HG03457 (cell line): ENCODE measurements around the gene SIAE.

Experiments
- ATAC-seq: cut with Tn5 transposase; IDR thresholded peaks from one replicate; pipeline ENCODE4 v1.9.1; 2021; ENCODE audit warnings: moderate number of reproducible peaks; ENCODE audit not compliant: unreplicated experiment

Gene SIAE, protein sequence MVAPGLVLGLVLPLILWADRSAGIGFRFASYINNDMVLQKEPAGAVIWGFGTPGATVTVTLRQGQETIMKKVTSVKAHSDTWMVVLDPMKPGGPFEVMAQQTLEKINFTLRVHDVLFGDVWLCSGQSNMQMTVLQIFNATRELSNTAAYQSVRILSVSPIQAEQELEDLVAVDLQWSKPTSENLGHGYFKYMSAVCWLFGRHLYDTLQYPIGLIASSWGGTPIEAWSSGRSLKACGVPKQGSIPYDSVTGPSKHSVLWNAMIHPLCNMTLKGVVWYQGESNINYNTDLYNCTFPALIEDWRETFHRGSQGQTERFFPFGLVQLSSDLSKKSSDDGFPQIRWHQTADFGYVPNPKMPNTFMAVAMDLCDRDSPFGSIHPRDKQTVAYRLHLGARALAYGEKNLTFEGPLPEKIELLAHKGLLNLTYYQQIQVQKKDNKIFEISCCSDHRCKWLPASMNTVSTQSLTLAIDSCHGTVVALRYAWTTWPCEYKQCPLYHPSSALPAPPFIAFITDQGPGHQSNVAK

DNA sequence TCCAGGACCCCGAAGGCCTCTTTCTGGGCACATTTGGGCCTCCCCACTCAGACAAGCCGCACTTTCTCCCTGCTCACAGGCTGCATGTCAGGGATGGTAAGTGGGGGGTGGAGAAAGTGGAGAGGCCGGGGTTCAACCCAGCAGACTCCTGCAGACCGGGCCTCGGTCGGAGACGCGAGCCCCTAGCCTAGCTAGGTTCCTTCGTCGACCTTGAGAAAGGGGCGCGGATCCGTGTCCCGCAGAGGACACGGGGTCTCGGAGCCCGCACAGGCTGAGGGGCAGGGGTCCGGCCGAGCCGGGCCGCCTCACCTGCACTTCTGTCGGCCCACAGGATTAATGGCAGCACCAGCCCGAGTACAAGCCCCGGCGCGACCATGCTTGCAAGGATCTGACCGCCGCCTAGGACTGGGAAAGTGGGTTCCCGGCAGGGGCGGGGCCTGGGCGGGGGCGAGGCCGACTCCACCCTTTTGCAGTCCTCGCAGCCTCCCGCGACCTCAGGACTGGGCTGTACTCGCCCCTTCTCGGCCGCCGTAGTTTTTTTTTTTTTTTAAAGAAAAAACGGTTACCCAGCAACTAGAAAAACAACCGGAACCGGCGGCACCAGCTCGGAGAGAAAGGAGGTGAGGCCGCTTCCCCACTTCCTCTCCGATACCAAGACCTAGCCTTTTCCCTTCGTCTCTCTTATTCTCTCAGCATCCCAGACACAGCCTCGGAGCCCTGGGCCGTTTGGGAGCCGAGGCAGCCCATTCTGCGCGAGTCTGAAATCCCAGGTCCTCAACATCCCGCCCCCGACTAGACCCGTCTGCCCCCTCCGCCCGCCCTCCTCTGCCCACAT is at the start of gene SIAE, which contains the start of gene SPA17:
Gene SIAE (minus strand): TSS at position 407 of the 835 bp plus-strand sequence. CDS start 31 bp downstream, at position 376.
Gene SPA17 (plus strand): TSS at position 572 of the 835 bp plus-strand sequence. CDS start 1,361 bp downstream, outside the sequence.
- peak; percentile 75 for ATAC-seq

DNA sequence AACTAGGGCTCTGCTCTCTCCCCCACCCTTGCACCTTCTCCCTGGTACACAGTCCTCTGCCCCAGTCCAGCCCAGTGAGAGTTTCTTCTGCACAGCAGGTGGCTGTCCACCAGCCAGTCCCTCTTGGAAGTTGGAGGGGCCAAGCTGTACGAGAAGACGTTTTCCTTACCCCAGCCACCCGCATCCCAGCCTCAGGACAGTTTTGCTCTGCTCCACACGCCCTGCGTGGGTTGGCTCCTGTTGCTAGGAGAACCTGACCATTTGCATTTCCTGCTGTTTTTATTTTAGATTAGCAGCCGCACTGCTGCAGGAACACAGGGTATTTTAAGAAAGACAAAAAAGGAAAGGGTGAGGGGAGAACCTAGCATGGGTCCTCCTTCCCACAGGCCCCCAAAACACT is 48.6 kb upstream of the SIAE start:
- no peak for ATAC-seq

DNA sequence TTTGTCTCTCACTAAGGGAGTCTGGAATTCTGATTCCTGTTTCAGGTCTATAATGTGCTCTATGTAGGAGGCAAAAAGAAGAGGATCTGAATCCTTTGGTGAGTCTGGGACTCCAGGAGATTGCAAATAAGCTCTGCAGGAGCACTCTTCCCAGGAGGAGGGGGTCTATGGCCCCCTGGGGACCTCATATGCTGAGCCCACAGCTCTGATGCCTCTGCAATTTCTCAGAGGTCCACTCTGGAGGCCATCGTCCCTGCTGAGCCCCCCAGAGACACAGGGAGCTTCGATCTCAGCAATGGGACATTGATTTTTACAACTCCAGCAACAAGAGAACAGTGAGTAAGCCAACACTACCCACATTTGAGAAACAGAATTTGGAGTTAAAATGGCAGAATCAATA is 46.0 kb upstream of the SIAE start:
- ATAC-seq = no peak

DNA sequence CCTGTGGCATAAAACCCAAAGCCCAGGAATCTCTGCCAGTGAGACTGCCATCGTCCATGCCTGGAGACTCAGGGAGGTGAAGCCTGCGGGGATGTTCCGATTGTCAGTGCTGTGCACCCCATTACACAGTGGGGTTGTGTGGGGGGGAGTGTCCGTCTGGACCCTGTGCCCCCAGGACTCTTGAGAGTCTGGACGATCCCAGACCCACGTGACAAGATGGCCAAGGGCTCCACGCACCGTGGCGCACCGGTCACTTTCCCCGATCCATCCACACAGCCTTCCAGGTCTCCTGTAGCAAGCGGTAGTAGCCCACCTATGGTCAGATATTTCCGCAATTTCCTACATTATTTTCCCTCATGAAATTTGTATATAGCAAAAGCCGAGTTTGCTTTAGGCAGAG is 45.3 kb upstream of the SIAE start:
- ATAC-seq = no peak

DNA sequence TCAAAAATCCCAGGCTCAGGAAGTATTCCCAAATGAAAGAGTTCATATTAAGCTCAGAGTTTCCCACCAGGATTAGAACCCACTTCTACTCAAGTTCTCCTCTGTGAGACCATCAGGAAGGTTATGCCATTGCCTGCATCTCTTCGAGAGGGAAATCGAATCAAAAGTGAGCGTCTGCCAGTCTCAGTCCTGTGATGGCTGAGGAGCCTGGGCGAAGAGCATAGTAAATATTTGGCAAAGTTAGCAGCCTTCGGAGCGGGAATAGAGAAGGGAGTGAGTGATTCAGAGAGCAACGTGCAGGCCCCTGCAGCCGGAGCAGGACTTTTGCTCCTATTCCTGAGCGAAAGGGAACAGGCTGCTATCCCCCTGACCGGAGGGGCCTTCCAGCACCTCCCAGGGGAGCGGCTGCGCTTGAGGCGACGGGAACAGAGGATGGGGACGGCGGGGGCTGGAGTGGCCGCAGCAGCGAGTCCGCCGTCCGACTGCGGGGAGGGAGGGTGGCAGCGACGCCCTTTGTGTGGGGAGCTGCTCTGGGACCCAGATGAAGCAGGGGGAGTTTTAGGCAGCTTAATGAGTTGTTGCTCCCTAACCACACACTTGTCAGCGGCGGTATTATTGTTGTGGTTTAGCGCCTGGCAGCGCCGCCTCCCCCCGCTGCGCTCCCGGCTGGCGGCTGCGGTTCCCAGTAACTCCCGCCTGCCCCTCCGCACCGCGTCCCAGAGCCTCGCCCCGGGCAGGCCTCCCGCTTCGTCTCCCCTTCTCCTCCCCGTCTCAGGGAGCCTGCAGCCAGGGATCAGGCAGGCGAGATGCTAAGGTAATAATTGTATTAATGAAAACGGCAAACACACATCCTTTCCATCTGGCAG is 44.5 kb upstream of the SIAE start:
- ATAC-seq = no peak

DNA sequence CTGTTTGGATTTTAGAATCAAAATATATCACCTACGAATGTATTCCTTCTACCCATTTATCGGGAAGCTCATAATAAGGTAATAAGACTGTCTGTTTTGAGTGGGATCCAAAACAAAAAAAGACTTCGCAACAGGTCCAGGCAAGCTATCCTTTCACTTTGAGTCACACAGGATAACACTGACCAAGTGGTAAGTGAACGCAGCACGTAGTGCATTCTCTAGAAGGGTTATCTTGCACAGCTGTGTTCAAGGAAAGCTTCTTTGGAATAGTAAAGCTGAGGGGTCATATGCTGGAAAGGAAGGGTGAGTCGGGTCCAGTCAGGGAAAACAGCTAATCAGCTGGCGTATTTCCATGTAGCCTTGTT is 43.9 kb upstream of the SIAE start:
- no peak for ATAC-seq

DNA sequence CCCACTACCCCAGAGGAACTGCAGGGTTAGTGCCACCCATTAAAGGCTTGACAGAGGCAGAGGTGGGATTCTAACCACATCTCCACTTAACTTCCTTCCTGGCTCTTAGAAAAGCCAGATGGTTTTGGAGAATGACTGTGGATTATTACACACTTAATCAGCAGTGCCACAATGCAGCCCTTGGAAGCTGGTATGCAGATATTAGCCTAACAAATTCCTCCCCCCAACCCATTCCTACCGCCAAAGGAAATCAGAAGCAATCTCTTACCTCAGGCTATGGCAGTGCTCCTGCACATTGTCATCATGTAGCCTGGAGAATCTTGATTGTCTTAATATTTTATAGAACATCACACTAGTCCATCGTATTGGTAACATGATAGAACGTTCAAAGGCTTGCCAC is 43.1 kb upstream of the SIAE start:
- ATAC-seq = no peak

DNA sequence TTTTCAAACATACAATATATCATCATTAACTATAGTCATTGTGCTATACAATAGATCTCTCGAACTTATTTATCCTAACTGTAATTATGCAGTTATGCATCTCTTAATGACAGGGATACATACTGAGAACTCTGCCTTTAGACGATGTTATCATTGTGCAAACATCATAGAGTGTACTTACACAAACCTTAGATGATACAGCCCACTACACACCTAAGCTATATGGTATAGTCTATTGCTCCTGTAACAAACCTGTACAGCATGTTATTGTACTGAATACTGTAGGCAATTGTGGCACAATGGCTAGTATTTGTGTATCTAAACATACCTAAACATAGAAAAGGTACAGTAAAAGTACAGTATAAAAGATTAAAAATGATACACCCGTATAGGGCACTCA is 38.9 kb upstream of the SIAE start:
- ATAC-seq = no peak

DNA sequence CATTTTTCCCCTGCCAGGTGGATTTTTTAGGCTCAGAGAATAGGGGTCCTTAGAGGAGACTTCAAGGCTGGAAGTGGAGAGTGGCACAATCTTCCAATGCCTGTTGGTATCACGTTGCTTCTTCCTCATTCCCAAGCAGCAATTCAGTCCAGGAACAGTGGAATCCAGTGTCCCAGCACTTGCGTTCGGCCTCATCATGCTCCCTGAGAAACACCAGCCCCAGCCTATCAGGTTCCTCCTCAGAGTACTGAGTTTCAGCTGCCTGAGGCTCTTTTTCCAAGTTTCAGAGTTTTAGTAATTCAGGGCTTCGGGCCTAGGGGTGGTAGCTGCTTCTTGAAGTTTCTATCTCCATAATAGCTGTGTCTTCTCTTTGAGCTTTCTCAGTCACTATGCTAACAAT is 34.3 kb upstream of the SIAE start:
- ATAC-seq = no peak

DNA sequence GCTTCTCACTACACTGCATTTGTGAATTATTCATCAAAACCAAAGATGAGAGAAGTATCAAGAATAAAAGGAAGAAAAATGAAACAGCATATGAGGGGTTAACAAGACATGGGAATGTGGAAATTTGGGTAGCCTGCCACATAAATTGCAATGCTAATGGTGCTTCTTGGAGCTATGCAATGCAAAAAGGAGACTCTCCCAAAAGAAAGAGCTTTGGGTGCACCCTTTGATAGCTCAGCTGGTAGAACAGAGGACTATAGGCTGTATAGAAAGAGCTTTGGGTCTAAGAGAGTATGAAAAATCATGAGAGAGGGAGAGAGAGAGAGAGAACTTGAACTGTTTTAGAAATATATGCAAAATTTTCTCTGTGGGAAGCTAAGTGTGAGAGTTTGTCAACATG is 26.5 kb upstream of the SIAE start:
- no peak for ATAC-seq

DNA sequence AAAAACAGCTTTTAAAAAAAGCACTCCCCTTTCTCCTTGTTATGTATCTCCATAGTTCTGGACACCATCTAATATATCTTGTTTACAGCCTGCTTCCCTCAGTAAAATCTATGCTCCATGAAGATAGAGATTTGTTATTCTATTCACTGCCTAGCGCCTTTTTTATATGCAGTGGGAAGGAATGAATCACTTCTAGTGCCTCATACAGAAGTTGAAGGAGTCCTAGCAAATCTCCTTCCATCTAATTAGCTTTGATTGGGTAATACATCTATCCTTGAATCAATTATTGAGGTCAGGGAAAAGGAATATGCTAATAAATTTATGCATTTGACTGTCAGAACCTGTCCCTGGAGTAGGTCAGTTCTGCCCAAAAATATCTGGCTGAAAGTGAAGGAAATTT is 26.0 kb upstream of the SIAE start:
- no peak for ATAC-seq

DNA sequence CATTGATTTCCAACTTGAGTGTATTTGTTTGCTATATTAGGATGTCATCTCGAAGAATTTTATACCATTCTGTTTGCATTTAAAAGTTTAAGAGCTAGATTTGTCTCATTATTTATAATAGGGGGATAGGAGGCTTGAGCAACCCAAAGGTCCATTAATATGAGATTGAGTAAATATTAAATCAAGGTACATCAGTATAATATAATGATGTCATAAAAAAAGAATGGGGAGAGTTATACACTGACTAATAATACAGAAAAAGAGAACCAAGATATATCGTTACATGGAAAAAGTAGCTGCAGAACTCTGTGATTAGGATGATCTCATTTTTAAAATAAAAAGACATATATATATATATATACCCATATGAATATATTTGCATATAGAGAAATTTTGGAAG is 19.6 kb upstream of the SIAE start:
- no peak for ATAC-seq

DNA sequence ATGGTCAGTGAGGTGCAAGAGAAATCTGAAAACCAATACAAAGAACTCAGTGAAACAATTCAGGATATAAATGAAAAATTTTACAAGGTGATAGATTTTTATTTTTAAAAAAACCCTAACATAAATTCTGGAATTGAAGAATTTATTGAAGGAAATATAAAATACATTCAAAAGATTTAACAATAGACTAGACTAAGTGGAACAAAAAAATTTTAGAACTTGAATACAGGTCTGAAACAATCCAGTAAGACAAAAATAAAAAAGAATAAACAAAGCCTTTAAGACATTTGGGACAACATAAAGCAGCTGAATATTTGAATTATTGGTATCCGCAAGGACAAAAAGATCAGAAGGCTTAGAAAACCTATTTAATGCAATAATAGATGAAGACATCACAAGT is 8.9 kb upstream of the SIAE start:
- no peak for ATAC-seq

DNA sequence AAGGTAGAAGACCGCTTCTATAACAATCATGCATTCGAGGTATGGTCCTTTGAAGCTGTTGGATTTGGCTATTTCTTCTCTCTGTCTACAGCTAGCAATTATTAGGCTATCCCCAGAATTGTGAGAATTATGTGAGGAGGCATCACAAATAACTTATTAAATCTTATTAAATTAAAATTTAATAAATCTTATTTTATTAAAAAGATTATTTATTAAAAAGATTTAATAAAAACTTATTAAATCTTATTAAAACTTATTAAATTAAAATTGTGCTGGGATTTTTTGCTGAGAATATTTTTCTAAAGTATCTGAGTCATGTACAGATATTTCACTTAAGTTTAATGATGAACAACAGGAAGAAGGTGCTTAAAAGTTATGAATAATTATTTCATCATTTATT is 7.9 kb upstream of the SIAE start:
- no peak for ATAC-seq

DNA sequence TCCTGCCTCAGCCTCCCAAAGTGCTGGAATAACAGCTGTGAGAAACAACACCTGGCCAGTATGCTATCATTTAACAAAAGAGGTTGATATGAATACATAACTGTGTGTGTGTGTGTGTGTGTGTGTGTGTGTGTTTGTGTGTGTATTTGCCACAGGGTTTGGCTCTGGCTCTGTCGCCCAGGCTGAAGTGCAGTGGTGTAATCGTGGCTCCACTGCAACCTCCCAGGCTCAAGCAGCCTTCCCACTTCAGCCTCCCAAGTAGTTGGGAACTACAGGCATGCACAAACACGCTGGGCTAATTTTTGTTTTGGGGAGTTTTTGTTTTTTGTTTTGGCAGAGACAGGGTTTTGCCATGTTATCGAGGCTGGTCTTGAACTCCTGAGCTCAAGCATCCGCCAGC is 4.9 kb upstream of the SIAE start:
- no peak for ATAC-seq

DNA sequence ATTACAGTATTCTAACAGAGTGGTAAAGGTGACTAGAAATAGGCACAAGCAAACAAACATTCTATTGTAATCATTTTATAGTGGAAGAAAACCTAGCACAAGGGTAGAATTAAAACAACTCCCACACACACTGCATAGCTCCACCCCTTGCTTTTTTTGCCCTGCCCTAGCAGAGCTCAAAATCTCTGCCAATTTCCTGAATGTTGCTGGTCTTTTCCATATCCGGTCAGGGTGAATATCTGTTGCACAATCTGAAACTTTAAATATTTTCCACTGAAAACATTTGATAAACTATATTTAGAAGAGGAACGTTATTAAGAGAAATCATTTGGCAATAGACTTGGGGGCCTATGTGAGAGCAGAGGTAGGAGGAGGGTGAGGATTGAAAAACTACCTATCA is 2.8 kb upstream of the SIAE start:
- ATAC-seq = no peak

DNA sequence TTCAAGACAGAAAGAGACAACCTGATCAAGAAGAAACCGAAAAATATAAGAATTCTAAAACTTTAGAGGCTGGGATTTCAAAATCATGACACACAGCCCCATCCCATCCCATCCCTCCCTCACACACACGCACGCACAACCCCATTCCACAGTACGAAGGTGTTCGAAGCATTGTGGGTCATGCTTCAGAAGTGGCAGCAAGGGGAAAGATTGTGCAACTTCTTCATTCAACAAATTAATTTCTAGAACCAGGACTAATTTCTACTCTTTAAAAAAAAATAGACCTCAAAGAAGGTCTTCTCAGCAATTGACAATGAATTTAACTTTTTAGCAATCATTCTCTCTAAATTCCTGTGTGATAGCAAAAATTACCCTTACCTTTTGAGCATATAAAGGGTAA is 1.0 kb upstream of the SIAE start:
- ATAC-seq = no peak

DNA sequence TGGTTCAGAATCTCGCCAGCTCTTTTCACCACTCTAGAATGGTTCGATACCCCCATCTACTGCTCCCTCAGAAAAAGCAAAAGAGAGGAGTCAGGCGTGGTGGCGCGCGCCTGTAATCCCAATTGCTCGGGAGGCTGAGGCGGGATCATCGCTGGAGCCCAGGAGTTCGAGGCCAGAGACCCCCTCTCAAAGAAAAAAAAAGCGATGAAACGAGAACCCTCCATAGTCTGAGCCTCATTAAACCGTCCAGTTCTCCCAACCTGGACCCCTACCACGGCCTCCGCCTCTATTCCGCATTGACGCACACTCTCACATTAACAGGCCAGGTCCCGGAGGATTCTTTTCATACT is 604 bp upstream of the SIAE start:
- ATAC-seq = no peak

DNA sequence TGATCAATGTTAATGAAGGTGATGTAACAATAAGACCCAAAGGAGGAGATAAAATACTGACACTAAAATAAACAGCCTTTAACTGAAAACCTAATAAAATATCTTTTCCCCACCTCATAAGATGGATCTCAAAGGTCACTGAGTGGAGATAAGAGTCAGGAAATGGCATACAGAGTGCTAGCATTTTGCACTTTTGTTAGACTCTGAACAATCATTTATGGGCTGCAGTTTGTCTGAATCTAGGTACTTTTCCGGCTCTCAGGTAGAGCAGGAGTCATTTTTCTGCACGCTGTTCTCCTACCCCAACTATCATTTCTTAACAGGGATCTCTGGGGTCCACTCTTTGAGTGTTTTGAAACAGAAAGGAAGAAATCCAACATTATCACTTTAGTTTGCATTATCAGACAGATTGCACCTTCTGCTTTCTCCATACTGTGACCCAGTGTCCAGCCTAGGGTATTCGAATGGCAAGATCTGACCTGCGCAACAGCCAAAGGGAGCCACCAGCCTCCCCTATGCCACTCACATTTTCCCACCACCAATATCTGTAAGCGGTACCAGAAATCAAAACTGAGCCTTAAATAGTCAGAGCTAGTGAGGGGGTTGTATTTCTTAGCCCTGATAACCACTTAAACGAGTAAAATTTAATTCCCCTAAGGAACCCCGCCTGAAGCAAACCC is 863 bp downstream of the SIAE start:
- ATAC-seq = no peak

DNA sequence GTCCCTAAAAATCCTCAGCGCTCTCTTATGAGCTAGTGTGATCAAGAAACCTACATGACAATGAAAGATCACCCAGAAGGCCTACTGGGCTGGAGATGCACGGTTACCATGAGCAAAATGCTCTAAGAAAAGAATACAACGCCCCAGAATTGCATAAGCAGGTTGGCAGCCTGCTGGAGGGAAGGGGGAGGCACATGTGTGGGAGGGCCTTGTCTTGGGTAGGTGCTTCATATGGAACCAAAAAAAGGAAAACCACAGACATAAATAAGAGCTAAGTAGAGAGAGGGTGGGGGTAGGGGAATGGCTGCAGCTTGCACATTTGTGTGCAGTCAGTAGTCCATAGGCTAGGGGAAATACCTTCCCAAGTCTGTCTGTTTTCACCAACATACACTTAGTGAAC is 2.8 kb downstream of the SIAE start:
- no peak for ATAC-seq

DNA sequence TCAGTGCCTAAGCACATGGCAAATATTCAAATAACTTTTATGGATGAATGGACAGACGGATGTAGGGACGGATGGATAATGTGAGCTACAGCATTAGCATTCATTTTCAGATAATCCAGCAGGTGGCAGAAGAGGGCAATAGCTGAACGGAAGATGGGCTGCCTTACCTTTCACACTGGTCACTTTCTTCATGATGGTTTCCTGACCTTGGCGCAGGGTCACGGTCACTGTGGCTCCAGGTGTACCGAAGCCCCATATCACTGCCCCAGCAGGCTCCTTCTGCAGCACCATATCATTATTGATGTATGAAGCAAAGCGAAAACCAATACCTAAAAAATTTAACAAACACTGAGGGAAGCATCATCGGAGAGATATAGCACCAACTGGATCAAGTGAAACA is 4.3 kb downstream of the SIAE start:
- ATAC-seq = no peak
